Parathyroid adenoma (tissue), 2 donors: ENCODE results near the gene TSPAN11.

Experiments used
- H2AFZ ChIP-seq: fragments of 300-600 bp; sonication (generic); one replicate; pipeline ENCODE4 v1.7.0; 2017; ENCODE audit warnings: antibody characterized with exemption, mild to moderate bottlenecking
- H3K27ac ChIP-seq: fragments of 300-600 bp; sonication (generic); one replicate; pipeline ENCODE4 v1.7.0; 2017
- H3K27me3 ChIP-seq: fragments of 300-600 bp; sonication (generic); one replicate; pipeline ENCODE4 v1.7.0; 2017; ENCODE audit warnings: low read length; ENCODE audit not compliant: control insufficient read depth, insufficient read depth
- H3K36me3 ChIP-seq: fragments of 300-600 bp; sonication (generic); one replicate; pipeline ENCODE4 v1.7.0; 2017; ENCODE audit warnings: low read length; ENCODE audit not compliant: control insufficient read depth, insufficient read depth
- H3K4me1 ChIP-seq: fragments of 300-600 bp; sonication (generic); one replicate; pipeline ENCODE4 v1.7.0; 2017; ENCODE audit warnings: control low read depth
- H3K4me2 ChIP-seq: fragments of 300-600 bp; sonication (generic); one replicate; pipeline ENCODE4 v1.7.0; 2017; ENCODE audit warnings: low read length
- H3K4me3 ChIP-seq: fragments of 300-600 bp; sonication (generic); one replicate; pipeline ENCODE4 v1.7.0; 2017; ENCODE audit warnings: low read depth, low read length
- H3K79me2 ChIP-seq: fragments of 300-600 bp; sonication (generic); one replicate; pipeline ENCODE4 v1.7.0; 2017; ENCODE audit warnings: control low read depth
- H3K9ac ChIP-seq: fragments of 300-600 bp; sonication (generic); one replicate; pipeline ENCODE4 v1.7.0; 2017; ENCODE audit warnings: mild to moderate bottlenecking
- H3K9me3 ChIP-seq: fragments of 300-600 bp; sonication (generic); one replicate; pipeline ENCODE4 v1.7.0; 2017; ENCODE audit warnings: low read length; ENCODE audit not compliant: control insufficient read depth
- TF ChIP-seq, protein P1 (sequence below): fragments of 300-600 bp; sonication (generic); IDR thresholded peaks from one replicate; pipeline ENCODE4 v1.7.0; 2017; ENCODE audit warnings: antibody characterized with exemption, mild to moderate bottlenecking
- donor health status: primary hyperparathyroidism.

Gene TSPAN11

DNA sequence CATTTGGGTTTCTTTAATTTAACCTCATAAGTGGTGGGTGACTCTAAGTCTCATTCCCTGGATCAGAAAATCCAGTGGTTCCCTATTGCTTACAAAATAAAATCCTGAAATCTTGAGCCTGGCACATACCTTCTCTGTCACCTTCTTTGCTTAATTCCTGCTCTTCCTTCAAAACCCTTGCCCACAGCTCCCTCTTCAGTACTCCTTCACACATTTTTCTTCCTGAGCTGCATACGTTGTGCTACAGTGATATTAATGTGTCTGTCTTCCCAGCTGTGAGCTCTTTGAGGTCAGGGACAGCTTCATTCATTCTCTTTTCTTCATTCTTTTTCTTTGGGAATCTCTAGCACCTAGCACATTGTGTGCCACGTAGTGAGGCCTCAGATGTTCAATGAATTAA is 9.5 kb downstream of the TSPAN11 start:
- H3K9ac ChIP-seq: no peak overlapping the region
- H3K79me2 ChIP-seq: no peaks in the 10 kb centered on the region
- no peaks in the 10 kb centered on the region for H3K9me3 ChIP-seq
- no peaks in the 10 kb centered on the region for H3K36me3 ChIP-seq
- no peak overlapping the region for H3K27ac ChIP-seq
- H3K4me1 ChIP-seq: no peaks in the 10 kb centered on the region
- no peak overlapping the region for H2AFZ ChIP-seq
- no peak overlapping the region for H3K4me2 ChIP-seq
- TF ChIP-seq, protein P1, sequence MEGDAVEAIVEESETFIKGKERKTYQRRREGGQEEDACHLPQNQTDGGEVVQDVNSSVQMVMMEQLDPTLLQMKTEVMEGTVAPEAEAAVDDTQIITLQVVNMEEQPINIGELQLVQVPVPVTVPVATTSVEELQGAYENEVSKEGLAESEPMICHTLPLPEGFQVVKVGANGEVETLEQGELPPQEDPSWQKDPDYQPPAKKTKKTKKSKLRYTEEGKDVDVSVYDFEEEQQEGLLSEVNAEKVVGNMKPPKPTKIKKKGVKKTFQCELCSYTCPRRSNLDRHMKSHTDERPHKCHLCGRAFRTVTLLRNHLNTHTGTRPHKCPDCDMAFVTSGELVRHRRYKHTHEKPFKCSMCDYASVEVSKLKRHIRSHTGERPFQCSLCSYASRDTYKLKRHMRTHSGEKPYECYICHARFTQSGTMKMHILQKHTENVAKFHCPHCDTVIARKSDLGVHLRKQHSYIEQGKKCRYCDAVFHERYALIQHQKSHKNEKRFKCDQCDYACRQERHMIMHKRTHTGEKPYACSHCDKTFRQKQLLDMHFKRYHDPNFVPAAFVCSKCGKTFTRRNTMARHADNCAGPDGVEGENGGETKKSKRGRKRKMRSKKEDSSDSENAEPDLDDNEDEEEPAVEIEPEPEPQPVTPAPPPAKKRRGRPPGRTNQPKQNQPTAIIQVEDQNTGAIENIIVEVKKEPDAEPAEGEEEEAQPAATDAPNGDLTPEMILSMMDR: peak; percentile 31
- no peak overlapping the region for H3K4me3 ChIP-seq
- no peaks in the 10 kb centered on the region for H3K27me3 ChIP-seq

DNA sequence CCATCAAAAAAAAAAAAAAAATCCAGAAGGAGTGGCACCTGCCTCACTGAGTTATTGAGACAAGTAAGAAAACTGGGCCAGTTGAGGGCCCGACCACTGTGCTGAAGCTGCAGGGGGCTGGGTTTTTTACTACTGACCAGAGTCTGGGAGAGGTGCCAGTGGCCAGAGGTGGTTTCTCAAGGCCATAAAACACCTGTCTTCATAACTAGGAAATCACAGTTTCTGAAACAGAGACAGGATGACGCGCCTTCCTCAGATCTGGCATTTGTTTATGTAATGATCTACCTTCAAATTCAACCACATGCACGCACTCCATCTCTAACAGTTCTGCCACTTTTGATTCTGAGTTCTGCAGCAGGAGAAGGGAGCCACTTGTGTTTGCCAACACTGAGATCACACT is 12.7 kb downstream of the TSPAN11 start:
- no peaks in the 10 kb centered on the region for H3K27me3 ChIP-seq
- H3K79me2 ChIP-seq: no peaks in the 10 kb centered on the region
- H3K4me3 ChIP-seq: no peak overlapping the region
- H3K4me2 ChIP-seq: no peak overlapping the region
- no peaks in the 10 kb centered on the region for H3K4me1 ChIP-seq
- H3K9ac ChIP-seq: no peak overlapping the region
- H3K9me3 ChIP-seq: no peaks in the 10 kb centered on the region
- TF ChIP-seq, protein P1: no peak
- no peak overlapping the region for H2AFZ ChIP-seq
- H3K36me3 ChIP-seq: no peaks in the 10 kb centered on the region
- H3K27ac ChIP-seq: no peak overlapping the region

DNA sequence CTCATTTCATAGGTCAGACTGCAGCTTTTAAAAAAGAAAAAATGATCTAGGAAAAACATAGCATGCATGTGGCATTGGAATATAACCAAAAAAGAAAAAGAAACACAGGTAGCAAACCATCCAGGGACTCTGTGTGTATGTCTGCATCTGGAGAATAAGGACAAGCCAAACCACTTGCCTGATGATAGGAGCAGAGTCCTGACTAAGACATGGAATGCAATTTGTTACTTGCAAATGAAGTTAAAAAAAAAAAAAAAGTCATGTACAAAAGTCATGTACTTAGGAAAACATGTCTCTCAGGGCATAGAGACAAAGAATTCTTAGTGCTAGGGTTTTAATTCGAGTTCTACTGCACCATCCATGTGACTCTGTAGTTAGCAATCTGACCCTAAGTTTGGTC is 15.9 kb downstream of the TSPAN11 start:
- Histone ChIP-seq H3K79me2 (no peaks in the 10 kb centered on the region), H2AFZ (no peak overlapping the region), H3K9ac (no peak overlapping the region), H3K4me2 (no peak overlapping the region), H3K27ac (no peak overlapping the region), H3K36me3 (no peaks in the 10 kb centered on the region), H3K4me3 (no peak overlapping the region), H3K9me3 (no peaks in the 10 kb centered on the region), H3K4me1 (no peaks in the 10 kb centered on the region), H3K27me3 (no peaks in the 10 kb centered on the region)
- TF ChIP-seq, protein P1: no peak

DNA sequence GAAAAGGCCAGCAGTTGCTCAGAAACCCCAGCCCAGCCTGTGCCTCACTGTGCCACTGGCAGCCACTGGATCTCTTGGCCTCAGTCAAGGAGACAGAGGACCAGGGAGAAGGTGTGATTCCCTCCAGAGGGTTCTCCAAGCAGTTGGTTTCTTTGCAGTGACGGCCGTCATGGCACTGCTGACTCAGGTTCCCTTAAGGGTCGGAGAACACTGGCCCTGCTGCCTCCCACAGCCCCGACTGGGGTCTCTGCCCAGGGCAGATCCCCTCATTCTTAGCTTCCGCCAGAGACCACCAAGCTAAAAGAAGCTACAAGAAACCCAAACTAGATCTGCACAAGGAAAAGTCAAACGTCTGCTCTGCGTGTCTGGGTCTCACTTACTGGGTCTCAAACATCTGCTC is 16.4 kb downstream of the TSPAN11 start:
- Histone ChIP-seq H3K9ac (no peak overlapping the region), H3K4me3 (no peak overlapping the region), H3K4me2 (no peak overlapping the region), H3K9me3 (no peaks in the 10 kb centered on the region), H3K36me3 (no peaks in the 10 kb centered on the region), H2AFZ (no peak overlapping the region), H3K4me1 (no peaks in the 10 kb centered on the region), H3K27ac (no peak overlapping the region), H3K79me2 (no peaks in the 10 kb centered on the region), H3K27me3 (no peaks in the 10 kb centered on the region)
- TF ChIP-seq, protein P1: no peak

DNA sequence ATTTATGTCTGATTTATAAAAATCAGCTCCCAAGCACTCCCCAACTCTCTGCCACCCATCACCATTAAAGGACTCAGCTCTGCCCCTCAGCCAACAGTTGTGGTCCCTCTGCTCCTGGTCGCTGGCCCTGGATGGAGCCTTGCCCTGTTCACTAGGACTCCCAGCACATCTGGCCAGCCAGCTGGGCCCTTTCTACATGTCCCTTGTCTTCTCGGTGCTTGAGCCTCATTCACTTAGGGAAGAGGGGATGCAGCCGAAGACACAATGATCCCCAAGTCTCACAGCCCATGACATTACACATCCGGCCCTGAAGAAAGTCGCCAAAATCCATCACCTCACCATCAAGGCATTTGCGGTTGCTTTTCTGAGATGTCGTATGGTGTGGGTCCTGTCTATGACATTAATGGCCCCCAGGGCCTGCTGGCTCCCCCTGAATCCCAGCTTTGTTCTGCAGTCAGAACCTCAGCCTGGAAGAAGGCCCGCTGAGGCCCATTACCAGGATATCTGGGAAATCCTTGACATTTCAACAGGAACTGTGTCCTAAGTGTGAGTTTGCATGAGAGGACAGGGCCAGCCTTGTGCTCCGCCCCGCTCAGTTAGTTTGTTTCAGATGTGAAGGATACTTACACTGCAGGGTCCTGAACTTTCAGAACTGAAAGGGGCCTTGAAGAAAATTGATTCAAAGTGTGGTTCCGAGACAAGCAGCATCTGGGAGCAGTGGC is 19.1 kb downstream of the TSPAN11 start:
- Histone ChIP-seq H3K9ac (no peak overlapping the region), H3K4me2 (no peak overlapping the region), H3K36me3 (no peaks in the 10 kb centered on the region), H3K4me3 (no peak overlapping the region), H3K27ac (no peak overlapping the region), H3K27me3 (no peaks in the 10 kb centered on the region), H2AFZ (no peak overlapping the region), H3K9me3 (no peaks in the 10 kb centered on the region), H3K4me1 (no peaks in the 10 kb centered on the region), H3K79me2 (no peaks in the 10 kb centered on the region)
- TF ChIP-seq, protein P1: no peak
